Measurements from ENCODE around the gene KDM3A. TPM values are rescaled to one million over a fixed set of nuclear protein-coding genes. Genes with fewer than 3 reads are reported as not detected.

Gene KDM3A
- total RNA-seq, 1 donor from 2014 or later = 21.9 TPM

DNA sequence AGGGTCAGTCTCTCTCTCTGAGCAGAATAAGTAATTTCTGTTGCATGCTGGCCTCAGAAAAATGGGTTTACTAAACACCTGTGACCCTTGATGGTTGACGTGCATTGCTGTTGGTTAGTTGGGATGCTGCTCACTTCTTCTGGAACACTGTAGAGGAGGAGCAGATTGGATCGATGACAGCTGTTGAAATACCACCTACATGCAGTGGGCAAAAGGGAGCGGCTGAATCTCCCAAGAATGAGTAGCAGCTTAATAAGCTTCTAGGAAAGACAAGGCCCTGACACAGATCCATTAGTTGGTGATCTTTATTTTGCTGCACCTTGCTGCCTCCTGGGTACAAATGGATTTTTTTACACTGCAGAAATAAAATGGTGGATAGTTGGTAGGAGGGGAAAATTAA lies 43.2 kb downstream of the KDM3A start:
- no peaks in the 10 kb centered on the region for H3K27me3 ChIP-seq (ENCODE audit: control insufficient read depth, insufficient read depth, low read length)
- no peak overlapping the region for H3K4me3 ChIP-seq (ENCODE audit: low read depth, low read length)
- TF ChIP-seq, protein P1, sequence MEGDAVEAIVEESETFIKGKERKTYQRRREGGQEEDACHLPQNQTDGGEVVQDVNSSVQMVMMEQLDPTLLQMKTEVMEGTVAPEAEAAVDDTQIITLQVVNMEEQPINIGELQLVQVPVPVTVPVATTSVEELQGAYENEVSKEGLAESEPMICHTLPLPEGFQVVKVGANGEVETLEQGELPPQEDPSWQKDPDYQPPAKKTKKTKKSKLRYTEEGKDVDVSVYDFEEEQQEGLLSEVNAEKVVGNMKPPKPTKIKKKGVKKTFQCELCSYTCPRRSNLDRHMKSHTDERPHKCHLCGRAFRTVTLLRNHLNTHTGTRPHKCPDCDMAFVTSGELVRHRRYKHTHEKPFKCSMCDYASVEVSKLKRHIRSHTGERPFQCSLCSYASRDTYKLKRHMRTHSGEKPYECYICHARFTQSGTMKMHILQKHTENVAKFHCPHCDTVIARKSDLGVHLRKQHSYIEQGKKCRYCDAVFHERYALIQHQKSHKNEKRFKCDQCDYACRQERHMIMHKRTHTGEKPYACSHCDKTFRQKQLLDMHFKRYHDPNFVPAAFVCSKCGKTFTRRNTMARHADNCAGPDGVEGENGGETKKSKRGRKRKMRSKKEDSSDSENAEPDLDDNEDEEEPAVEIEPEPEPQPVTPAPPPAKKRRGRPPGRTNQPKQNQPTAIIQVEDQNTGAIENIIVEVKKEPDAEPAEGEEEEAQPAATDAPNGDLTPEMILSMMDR (IDR thresholded peaks at IDR 0.05; ENCODE audit: insufficient read depth, low read length, poor library complexity, severe bottlenecking) = no peak
- H3K36me3 ChIP-seq (ENCODE audit: control insufficient read depth, insufficient read depth, low read length) = peaks cover 5% of the 10 kb centered on the region
- no peak for DNase-seq (ENCODE audit: low read depth)

DNA sequence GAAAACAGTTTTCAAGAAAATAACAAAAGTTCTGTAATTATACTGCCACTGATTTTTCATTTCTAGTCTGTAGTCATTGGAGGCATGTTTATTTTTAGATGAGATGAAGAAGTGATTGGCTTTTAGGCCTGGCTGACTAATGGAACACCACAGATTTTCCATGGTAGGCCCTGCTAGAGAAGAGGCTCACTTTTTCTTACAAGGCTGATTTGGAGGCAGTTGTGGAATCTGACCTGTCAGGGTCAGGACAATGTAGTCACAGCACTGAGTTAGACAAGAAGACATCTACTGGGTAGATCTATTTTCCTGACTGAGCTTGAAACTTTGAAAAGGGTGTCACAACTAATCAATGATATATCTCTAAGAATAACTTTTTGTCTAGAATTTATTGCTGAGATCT lies 43.9 kb downstream of the KDM3A start:
- TF ChIP-seq, protein P1 (IDR thresholded peaks at IDR 0.05; ENCODE audit: insufficient read depth, low read length, poor library complexity, severe bottlenecking) = no peak
- no peak overlapping the region for H3K4me3 ChIP-seq (ENCODE audit: low read depth, low read length)
- DNase-seq (ENCODE audit: low read depth) = no peak
- H3K36me3 ChIP-seq (ENCODE audit: control insufficient read depth, insufficient read depth, low read length) = peaks cover 5% of the 10 kb centered on the region
- H3K27me3 ChIP-seq (ENCODE audit: control insufficient read depth, insufficient read depth, low read length) = no peaks in the 10 kb centered on the region

DNA sequence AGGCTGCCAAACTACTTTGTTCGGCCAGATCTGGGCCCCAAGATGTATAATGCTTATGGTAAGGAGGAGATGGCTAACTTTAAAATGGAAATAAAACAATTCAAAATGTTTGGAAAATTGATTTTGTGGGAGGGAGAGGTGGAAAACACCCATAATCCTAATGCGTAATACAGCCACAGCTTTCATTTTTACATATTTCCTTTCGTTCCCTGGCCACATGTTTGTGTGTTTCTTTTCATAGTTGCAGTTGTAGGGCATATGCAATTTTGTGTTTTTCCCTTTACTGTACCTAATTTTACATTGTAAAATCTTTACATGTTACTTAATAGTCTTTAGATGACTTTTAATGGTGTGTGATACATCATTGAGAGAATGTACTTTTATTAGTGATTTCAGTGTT lies 44.6 kb downstream of the KDM3A start:
- Histone ChIP-seq H3K36me3 (ENCODE audit: control insufficient read depth, insufficient read depth, low read length) (peaks cover 5% of the 10 kb centered on the region), H3K27me3 (ENCODE audit: control insufficient read depth, insufficient read depth, low read length) (no peaks in the 10 kb centered on the region), H3K4me3 (ENCODE audit: low read depth, low read length) (no peak overlapping the region)
- DNase-seq (ENCODE audit: low read depth) = no peak
- TF ChIP-seq, protein P1 (IDR thresholded peaks at IDR 0.05; ENCODE audit: insufficient read depth, low read length, poor library complexity, severe bottlenecking) = no peak

DNA sequence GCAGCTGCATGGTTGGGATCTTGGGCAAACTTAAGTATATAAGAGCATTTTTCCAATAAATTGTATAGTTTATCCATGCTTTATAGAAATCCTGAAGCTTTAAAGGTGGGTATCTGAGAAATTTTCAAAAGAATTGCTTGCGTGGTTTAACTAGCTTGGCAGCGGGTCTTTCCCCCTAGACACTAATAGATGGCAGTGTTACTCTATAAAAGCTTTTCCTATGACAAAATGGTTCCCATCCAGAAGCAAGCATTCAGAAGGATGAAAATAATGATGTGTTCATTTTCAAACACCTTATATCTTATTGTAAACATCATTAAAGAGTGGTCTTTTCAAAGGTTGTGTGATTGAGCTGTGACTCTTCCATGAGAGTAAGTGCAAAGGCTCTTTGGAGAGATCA lies 45.9 kb downstream of the KDM3A start:
- no peaks in the 10 kb centered on the region for H3K27me3 ChIP-seq (ENCODE audit: control insufficient read depth, insufficient read depth, low read length)
- no peak for DNase-seq (ENCODE audit: low read depth)
- H3K4me3 ChIP-seq (ENCODE audit: low read depth, low read length) = no peak overlapping the region
- H3K36me3 ChIP-seq (ENCODE audit: control insufficient read depth, insufficient read depth, low read length) = peaks cover 4% of the 10 kb centered on the region
- TF ChIP-seq, protein P1 (IDR thresholded peaks at IDR 0.05; ENCODE audit: insufficient read depth, low read length, poor library complexity, severe bottlenecking) = no peak

DNA sequence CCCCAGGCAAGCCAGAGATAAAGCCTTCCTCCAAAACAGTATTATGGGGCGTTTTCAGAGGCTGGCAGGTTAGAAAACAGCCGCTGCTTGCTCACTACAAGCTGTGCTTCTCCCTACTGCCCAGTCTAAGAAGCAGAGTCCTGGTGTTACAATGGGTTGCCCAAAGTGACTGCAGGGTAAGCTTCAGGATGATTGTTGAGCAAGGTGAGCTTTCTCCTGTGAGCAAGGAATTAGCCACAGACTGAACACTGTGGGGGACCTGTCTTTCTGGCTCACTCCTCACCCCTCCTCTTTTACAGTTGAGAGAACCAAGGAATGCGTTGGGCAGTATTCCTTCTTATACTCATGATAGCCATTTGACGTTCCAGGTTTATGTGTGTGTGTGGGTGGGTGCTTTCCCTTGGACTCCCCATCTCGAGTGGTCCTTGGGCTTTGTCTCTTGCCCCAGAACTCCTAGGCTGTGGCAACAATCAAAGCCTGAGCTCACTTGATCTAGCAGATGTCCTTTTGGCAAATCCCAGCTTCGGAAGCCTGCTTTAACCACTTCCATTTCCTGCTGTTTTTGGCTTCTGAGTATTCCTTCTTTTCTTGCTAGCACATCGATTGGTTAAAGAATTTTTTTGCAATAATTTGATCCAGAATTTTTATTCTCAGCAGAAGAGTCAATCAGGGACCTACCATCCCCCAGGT lies 47.5 kb downstream of the KDM3A start:
- Histone ChIP-seq H3K27me3 (ENCODE audit: control insufficient read depth, insufficient read depth, low read length) (no peaks in the 10 kb centered on the region), H3K4me3 (ENCODE audit: low read depth, low read length) (no peak overlapping the region), H3K36me3 (ENCODE audit: control insufficient read depth, insufficient read depth, low read length) (peaks cover 5% of the 10 kb centered on the region)
- no peak for DNase-seq (ENCODE audit: low read depth)
- TF ChIP-seq, protein P1 (IDR thresholded peaks at IDR 0.05; ENCODE audit: insufficient read depth, low read length, poor library complexity, severe bottlenecking) = no peak

DNA sequence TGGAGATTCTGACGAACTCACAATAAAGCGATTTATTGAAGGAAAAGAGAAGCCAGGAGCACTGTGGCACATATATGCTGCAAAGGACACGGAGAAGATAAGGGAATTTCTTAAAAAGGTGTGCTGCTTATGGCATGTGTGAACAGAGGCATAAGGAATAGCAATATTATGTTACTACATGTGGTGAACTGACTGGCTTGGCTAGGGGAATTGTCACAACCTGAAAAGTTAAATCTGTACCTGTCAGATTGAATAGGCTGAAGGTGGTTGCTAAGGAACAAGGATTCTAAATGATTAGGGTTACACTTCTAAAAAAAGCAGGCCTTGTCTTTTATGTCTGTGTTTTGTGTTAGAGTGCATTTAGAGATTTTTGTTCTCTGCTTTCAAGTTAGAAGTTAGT lies 48.4 kb downstream of the KDM3A start:
- TF ChIP-seq, protein P1 (IDR thresholded peaks at IDR 0.05; ENCODE audit: insufficient read depth, low read length, poor library complexity, severe bottlenecking) = no peak
- Histone ChIP-seq H3K4me3 (ENCODE audit: low read depth, low read length) (no peak overlapping the region), H3K36me3 (ENCODE audit: control insufficient read depth, insufficient read depth, low read length) (peaks cover 5% of the 10 kb centered on the region), H3K27me3 (ENCODE audit: control insufficient read depth, insufficient read depth, low read length) (no peaks in the 10 kb centered on the region)
- DNase-seq (ENCODE audit: low read depth) = no peak
